ENCODE results near the gene PDP2. TPM values are rescaled to one million over a fixed set of nuclear protein-coding genes. Genes with fewer than 3 reads are reported as not detected.

The PDP2 gene
- total and polyA plus RNA-seq, 2 of the 4 experiments (the other 2 are of a cell fraction) = 5.3 to 16.8 TPM

DNA sequence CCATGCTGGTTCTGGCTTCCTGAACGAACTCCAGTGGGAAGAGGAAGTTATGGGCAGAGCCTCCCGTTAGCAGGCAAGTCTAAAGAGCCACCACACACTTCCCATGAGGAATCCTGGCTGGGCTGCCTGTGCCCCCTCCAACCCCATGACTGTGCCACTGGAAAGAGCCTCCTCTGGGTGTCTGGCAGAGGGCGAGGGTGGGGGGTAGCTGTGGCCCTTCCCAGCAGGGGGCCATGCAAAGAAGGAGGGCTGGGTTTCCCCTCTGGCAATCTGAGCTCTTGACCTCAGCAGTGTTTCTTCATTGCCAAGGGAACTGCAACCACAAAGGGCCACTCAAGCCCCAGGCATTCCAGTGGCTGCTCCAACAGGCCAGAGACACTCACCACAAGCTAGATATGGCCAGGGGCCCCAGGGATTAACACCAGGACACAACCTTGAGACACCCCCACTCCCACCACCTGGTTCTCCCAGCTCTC is 46.7 kb downstream of the PDP2 start:
- peak overlapping the region; percentile 65; the same call in 1 of the 2 replicates for H2BK20ac ChIP-seq (ENCODE audit: low read depth, low read length)
- H3K4me3 ChIP-seq (ENCODE audit: insufficient read depth, low read depth, low read length) = no peak overlapping the region
- peaks cover 6% of the 10 kb centered on the region; the same call in 1 of the 2 replicates for H3K27me3 ChIP-seq (ENCODE audit: control insufficient read depth, insufficient read depth, low read length)
- peaks cover 5% of the 10 kb centered on the region; the same call in 1 of the 2 replicates for H4K20me1 ChIP-seq (ENCODE audit: insufficient read depth, low read length)
- no peaks in the 10 kb centered on the region for H3K9me3 ChIP-seq (ENCODE audit: control insufficient read depth, insufficient read depth, low read length)
- H3K56ac ChIP-seq (ENCODE audit: extremely low read depth, insufficient read depth, low read length) = no peak overlapping the region
- H3K27ac ChIP-seq (ENCODE audit: insufficient read depth, low read length) = no peak overlapping the region
- peak overlapping the region in 1 of 2 experiments; percentile 56; a peak in 2 of 4 replicates for H4K8ac ChIP-seq (ENCODE audit: low read depth in 2 of 2, low read length in 2 of 2)
- in situ Hi-C loops (cut with MboI; ENCODE audit: low sequenced_read_pairs) (no loop called here), intact Hi-C loops (cut with micrococcal nuclease) (loop anchor here (1.0 kb wide), 1 partner anchor 32 kb away; no protein-coding TSS in a partner anchor), dilution Hi-C loops (cut with HindIII; ENCODE audit: low sequenced_read_pairs, unreplicated experiment) (no loop called here)
- H4K5ac ChIP-seq (ENCODE audit: low read depth, low read length) = peak overlapping the region; percentile 82; the same call in 1 of the 2 replicates
- DNase-seq (peak; percentile 88), ATAC-seq (ENCODE audit: low read depth) (peak; percentile 51)
- H3K4ac ChIP-seq (ENCODE audit: low read depth, low read length) = peak overlapping the region; percentile 67
- H3K79me1 ChIP-seq (ENCODE audit: low read depth in 1 of 2, low read length in 2 of 2) = peaks cover 0 to 4% of the 10 kb centered on the region in 2 experiments; a peak in 1 of 4 replicates
- no TSS peak for BruUV-seq (replicated peaks)
- peak overlapping the region; percentile 84 for H2AK5ac ChIP-seq (ENCODE audit: low read depth, low read length)
- peaks cover 26% of the 10 kb centered on the region for H3K9me1 ChIP-seq (ENCODE audit: insufficient read depth, low read length)
- peak overlapping the region; percentile 76; the same call in 1 of the 3 replicates for H2BK15ac ChIP-seq (ENCODE audit: low read depth, low read length)
- WGBS, 2 experiments (ENCODE audit: extremely low coverage in 2 of 2, insufficient read length in 1 of 2) = no CpG with 5 or more reads among the region's 3 CpGs
- peak overlapping the region; percentile 65 for H2AFZ ChIP-seq (replicated peaks; ENCODE audit: low read length, poor library complexity)
- peaks cover 27% of the 10 kb centered on the region for H3K4me1 ChIP-seq (ENCODE audit: control insufficient read depth, insufficient read depth, low read length)
- no peak overlapping the region; the same call in 1 of the 2 replicates for H3K23ac ChIP-seq (ENCODE audit: low read depth, low read length)
- POLR2A ChIA-PET (ENCODE audit: unreplicated experiment) = no interaction called here
- peak overlapping the region; percentile 65; the same call in 1 of the 2 replicates for H2BK120ac ChIP-seq (ENCODE audit: low read depth, low read length)
- peak overlapping the region; percentile 64; the same call in 1 of the 2 replicates for H3K14ac ChIP-seq (replicated peaks; ENCODE audit: low read depth, low read length)
- peaks cover under 1% of the 10 kb centered on the region; the same call in 1 of the 2 replicates for H3K36me3 ChIP-seq (ENCODE audit: control insufficient read depth, insufficient read depth, low read length)
- peak overlapping the region; percentile 38; the same call in 1 of the 2 replicates for H3K4me2 ChIP-seq (ENCODE audit: low read depth, low read length)
- peak overlapping the region; percentile 43 for H2AK9ac ChIP-seq (replicated peaks; ENCODE audit: low read depth, low read length, poor library complexity)
- peak overlapping the region; percentile 86; the same call in 1 of the 2 replicates for H3K18ac ChIP-seq (ENCODE audit: low read depth, low read length)
- no peak overlapping the region for H3K9ac ChIP-seq (ENCODE audit: low read depth, low read length)
- peak overlapping the region; percentile 72 for H2BK5ac ChIP-seq (ENCODE audit: low read depth, low read length, poor library complexity, severe bottlenecking)
- CTCF ChIA-PET = interaction anchor here (0.9 to 1.4 kb wide), 2 partner anchors 34 to 96 kb away, joined by 3 read pairs; partner anchors contain the start of genes CES3 and NAE1
- no peak overlapping the region; the same call in 1 of the 2 replicates for H4K91ac ChIP-seq (ENCODE audit: insufficient read depth, low read depth, low read length)
- peak; percentile 81 for TF ChIP-seq MAZ (IDR thresholded peaks at IDR 0.05; ENCODE audit: borderline replicate concordance, low read depth, low read length)
- TF ChIP-seq, protein P1, sequence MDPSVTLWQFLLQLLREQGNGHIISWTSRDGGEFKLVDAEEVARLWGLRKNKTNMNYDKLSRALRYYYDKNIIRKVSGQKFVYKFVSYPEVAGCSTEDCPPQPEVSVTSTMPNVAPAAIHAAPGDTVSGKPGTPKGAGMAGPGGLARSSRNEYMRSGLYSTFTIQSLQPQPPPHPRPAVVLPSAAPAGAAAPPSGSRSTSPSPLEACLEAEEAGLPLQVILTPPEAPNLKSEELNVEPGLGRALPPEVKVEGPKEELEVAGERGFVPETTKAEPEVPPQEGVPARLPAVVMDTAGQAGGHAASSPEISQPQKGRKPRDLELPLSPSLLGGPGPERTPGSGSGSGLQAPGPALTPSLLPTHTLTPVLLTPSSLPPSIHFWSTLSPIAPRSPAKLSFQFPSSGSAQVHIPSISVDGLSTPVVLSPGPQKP (IDR thresholded peaks at IDR 0.05; ENCODE audit: borderline replicate concordance, low read depth, low read length) = no peak
- TF ChIP-seq NFE2L2 (IDR thresholded peaks at IDR 0.05; ENCODE audit: low read depth, low read length) = no peak
- TF ChIP-seq RAD21 (IDR thresholded peaks at IDR 0.05; ENCODE audit: low read length) = no peak
- no peak for TF ChIP-seq POLR2A (IDR thresholded peaks at IDR 0.05; ENCODE audit: low read depth, low read length)
- peak; percentile 51; the same call in 1 of the 2 replicates for TF ChIP-seq CEBPB (IDR thresholded peaks at IDR 0.05; ENCODE audit: low read depth, low read length)
- TF ChIP-seq CHD1 (IDR thresholded peaks at IDR 0.05; ENCODE audit: low read depth, low read length) = no peak
- no peak for TF ChIP-seq MXI1 (IDR thresholded peaks at IDR 0.05; ENCODE audit: borderline replicate concordance, low read depth, low read length)
- peak; percentile 67 for TF ChIP-seq RCOR1 (IDR thresholded peaks at IDR 0.05; ENCODE audit: insufficient replicate concordance, low read length)
- TF ChIP-seq SMC3 (IDR thresholded peaks at IDR 0.05; ENCODE audit: low read depth, low read length) = peak; percentile 13; the same call in 1 of the 2 replicates
- TF ChIP-seq, protein P2, sequence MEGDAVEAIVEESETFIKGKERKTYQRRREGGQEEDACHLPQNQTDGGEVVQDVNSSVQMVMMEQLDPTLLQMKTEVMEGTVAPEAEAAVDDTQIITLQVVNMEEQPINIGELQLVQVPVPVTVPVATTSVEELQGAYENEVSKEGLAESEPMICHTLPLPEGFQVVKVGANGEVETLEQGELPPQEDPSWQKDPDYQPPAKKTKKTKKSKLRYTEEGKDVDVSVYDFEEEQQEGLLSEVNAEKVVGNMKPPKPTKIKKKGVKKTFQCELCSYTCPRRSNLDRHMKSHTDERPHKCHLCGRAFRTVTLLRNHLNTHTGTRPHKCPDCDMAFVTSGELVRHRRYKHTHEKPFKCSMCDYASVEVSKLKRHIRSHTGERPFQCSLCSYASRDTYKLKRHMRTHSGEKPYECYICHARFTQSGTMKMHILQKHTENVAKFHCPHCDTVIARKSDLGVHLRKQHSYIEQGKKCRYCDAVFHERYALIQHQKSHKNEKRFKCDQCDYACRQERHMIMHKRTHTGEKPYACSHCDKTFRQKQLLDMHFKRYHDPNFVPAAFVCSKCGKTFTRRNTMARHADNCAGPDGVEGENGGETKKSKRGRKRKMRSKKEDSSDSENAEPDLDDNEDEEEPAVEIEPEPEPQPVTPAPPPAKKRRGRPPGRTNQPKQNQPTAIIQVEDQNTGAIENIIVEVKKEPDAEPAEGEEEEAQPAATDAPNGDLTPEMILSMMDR (conservative IDR thresholded peaks at IDR 0.05; ENCODE audit: low read depth, low read length) = no peak
- no peak for TF ChIP-seq MAFK (IDR thresholded peaks at IDR 0.05; ENCODE audit: low read depth, low read length)
- TF ChIP-seq FOS (IDR thresholded peaks at IDR 0.05; ENCODE audit: low read depth, low read length) = peak; percentile 59
- no peak for TF ChIP-seq RFX5 (IDR thresholded peaks at IDR 0.05; ENCODE audit: low read depth, low read length)
- TF ChIP-seq, protein P3, sequence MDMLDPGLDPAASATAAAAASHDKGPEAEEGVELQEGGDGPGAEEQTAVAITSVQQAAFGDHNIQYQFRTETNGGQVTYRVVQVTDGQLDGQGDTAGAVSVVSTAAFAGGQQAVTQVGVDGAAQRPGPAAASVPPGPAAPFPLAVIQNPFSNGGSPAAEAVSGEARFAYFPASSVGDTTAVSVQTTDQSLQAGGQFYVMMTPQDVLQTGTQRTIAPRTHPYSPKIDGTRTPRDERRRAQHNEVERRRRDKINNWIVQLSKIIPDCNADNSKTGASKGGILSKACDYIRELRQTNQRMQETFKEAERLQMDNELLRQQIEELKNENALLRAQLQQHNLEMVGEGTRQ (IDR thresholded peaks at IDR 0.05; ENCODE audit: low read depth, low read length) = no peak
